HG02840 (cell line): ENCODE measurements around the gene ANO6.
"Not testable (repeated sequence)": the region's sequence is repeated elsewhere in the genome, so short reads cannot be mapped to it uniquely, and the experiment has no call there.

Experiments
- ATAC-seq: cut with Tn5 transposase; IDR thresholded peaks from one replicate; pipeline ENCODE4 v1.9.1; 2021; ENCODE audit warnings: mild to moderate bottlenecking, moderate library complexity, moderate number of reproducible peaks; ENCODE audit not compliant: unreplicated experiment, low FRiP score

Gene ANO6

GRCh38 chr12:45234139-45234865 lies 18.4 kb downstream of the ANO6 start:
- no peak for ATAC-seq

GRCh38 chr12:45235087-45236025 lies 19.5 kb downstream of the ANO6 start:
- ATAC-seq: no peak

GRCh38 chr12:45236383-45236782 lies 20.5 kb downstream of the ANO6 start:
- not testable (repeated sequence) for ATAC-seq

GRCh38 chr12:45242180-45242579 lies 26.3 kb downstream of the ANO6 start:
- no peak for ATAC-seq

- no peak for ATAC-seq
Measured at GRCh38 chr12:45243963-45244362, 28.1 kb downstream of the ANO6 start.

- ATAC-seq: peak; percentile 77
Measured at GRCh38 chr12:45244561-45245343, 28.9 kb downstream of the ANO6 start.

- ATAC-seq: no peak
Measured at GRCh38 chr12:45246236-45246635, 30.3 kb downstream of the ANO6 start.

- ATAC-seq: no peak
Measured at GRCh38 chr12:45247589-45247988, 31.7 kb downstream of the ANO6 start.

- no peak for ATAC-seq
Measured at GRCh38 chr12:45248095-45248494, 32.2 kb downstream of the ANO6 start.

GRCh38 chr12:45254254-45254653 lies 38.4 kb downstream of the ANO6 start:
- ATAC-seq: no peak

GRCh38 chr12:45256721-45257120 lies 40.8 kb downstream of the ANO6 start:
- ATAC-seq: no peak

GRCh38 chr12:45257185-45257930 lies 41.5 kb downstream of the ANO6 start:
- ATAC-seq: peak; percentile 74

- no peak for ATAC-seq
Measured at GRCh38 chr12:45259675-45260074, 43.8 kb downstream of the ANO6 start.

- ATAC-seq: no peak
Measured at GRCh38 chr12:45260104-45260815, 44.4 kb downstream of the ANO6 start.

- no peak for ATAC-seq
Measured at GRCh38 chr12:45260854-45261253, 45.0 kb downstream of the ANO6 start.

- ATAC-seq: not testable (repeated sequence)
Measured at GRCh38 chr12:45262185-45262584, 46.3 kb downstream of the ANO6 start.

- ATAC-seq: no peak
Measured at GRCh38 chr12:45263587-45263986, 47.7 kb downstream of the ANO6 start.

GRCh38 chr12:45268672-45269411 lies 52.9 kb downstream of the ANO6 start:
- no peak for ATAC-seq

GRCh38 chr12:45269412-45269751 lies 53.5 kb downstream of the ANO6 start:
- ATAC-seq: no peak
